Kidney glomerular epithelial cell (primary cell): ENCODE results near the gene NTF4.
A peak's percentile ranks its signal among the peaks of the same experiment; 100 is the strongest.
"Not testable (repeated sequence)": the region's sequence is repeated elsewhere in the genome, so short reads cannot be mapped to it uniquely, and the experiment has no call there.

Experiments
- DNase-seq: peaks from one replicate; lab custom pipeline; 2025; lab: John Stamatoyannopoulos, UW

NTF4 gene

DNA sequence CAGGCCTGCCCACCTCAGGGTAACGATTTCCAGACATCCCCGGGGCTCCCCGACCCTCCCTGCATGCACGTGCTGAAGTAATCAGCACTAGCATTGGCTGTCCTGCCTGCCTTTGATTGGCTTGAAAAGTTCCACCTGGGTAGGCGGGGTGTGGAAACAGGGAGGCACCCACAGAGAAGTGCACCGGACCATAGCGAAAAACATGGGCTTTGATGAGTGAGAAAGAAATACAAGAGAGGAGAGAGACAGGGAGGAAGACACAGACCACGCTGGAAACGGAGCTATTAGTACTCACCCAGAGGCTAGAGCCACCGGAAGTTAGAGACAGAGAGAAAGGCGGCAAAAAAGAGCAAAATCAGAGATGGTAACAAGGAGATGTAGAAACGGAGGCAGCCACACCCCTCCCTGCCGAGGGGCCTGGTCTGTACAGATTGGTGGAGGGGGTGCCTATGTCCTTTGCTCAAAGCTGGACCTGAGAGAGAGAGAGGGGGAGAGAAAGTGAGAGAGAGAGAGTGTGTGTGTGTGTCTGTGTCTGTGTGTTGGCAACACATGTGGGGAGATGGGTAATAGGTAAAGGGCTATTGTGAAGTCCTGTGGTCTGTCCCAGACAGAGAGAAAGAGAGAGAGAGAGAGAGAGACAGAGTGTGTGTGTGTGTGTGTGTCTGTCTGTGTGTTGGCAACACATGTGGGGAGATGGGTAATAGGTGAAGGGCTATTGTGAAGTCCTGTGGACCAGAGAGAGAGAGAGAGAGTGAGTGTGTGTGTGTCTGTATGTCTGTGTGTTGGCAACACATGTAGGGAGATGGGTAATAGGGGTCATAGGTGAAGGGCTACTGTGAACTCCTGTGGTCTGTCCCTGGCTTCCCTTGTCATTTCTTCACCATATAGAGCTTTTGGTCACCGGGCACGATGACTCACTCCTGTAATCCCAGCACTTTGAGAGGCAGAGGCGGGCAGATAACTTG is 43.4 kb downstream of the NTF4 start:
- peak; percentile 42 for DNase-seq

DNA sequence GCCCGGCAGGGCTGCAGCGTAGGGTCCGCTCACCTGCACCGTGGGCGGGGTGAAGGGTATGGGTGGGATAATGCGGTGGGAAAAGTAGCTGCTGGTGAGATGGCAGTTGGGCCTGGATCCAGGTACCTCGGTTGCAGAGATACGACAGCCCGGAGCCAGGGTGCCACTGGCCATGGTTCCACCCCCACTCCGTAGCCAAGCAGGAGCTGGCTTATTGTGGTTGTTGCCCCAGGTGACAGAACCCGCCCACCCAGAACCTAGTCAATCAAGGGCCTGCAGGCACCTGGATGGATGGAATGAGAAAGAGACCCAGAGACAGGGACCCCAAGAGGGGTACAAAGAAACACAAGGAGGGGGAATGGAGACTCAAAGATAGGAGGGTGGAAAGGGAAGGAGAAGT is 44.3 kb downstream of the NTF4 start:
- no peak for DNase-seq

- no peak for DNase-seq
Measured at GRCh38 chr19:49019242-49019932, 45.2 kb downstream of the NTF4 start.

DNA sequence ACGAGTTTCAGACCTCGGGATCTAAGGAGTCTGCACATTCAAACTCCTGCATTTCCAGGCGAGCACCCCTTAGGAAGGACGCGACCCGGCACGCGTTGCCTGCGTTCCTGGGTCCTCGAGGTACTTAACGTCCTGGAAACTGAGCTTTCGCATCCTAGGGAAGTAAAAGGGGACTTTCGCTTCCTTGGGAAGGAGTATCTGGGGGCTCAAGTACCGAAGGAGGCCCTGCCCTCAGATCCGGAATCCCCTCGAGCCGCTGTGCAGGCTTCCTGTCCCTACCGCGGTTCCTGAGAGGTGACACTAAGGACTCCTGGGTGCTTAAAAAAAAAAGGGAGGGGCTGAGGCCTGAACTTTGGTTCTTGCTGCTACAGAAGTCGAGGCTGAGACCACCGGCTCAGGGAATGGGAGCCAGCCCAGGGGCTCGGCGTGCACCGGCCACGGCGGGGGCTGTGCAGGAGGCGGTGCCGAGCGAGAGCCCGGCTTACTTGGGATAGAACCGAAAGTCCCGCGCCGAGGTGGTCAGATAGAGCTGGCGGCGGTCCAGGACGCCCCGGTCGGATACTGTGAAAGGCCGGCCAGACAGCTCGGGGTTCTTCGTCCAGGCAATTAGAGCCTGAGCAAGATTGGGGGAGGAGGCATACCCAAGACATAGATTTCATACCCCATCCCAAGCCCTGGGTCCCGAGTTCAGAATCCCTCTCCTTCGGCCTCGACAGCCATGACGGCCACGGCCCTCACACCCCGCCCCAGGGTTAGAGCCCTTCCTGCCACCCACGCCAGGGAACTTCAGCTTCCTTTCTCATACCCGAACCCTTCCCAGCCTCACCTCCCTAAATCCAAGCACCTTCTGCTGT is 46.0 kb downstream of the NTF4 start:
- not testable (repeated sequence) for DNase-seq

GRCh38 chr19:49017666-49018351 is 46.8 kb downstream of the NTF4 start:
- peak; percentile 21 for DNase-seq

- no peak for DNase-seq
Measured at GRCh38 chr19:49017041-49017665, 47.5 kb downstream of the NTF4 start, which contains the start of gene LHB. Gene LHB (minus strand): TSS chr19:49017091. CDS start chr19:49017081, 10 bp downstream.

- DNase-seq = no peak
Measured at GRCh38 chr19:49016067-49016839, 48.4 kb downstream of the NTF4 start.

- DNase-seq = no peak
Measured at GRCh38 chr19:49014870-49015255, 49.8 kb downstream of the NTF4 start.

DNA sequence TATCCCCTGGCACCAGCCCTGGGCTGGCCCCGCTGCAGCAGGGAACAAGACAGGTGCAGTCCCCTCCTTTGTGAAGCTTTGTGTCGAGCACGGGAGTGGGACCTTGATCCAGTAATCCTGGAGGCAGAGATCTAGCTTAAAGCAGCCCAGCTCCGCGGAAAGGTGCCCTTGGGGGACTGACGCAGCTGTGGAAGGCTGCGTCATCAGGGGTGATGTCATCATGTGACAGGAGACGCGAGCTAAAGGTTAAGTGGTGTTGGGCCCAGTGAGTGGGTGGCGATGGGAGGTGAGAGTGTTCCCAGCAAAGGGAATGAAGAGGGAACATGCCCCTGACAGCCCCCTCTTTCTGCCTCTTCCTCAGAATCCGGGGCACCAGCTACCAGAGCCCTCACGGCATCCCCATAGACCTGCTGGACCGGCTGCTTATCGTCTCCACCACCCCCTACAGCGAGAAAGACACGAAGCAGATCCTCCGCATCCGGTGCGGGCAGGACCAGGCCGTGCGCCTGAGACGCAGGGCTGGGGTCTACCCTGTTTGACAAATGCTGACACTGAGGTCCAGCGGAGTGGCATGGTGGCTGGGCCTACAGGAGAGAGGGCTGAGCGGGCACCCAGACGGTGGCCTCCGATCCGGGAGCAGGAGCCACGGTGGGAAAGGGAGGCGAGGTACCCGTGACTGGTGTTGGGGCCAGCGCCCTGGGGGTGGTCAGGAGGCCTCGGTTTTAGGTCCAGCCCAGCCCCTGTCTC is 50.3 kb downstream of the NTF4 start:
- DNase-seq = no peak

- no peak for DNase-seq
Measured at GRCh38 chr19:49011194-49011593, 53.4 kb downstream of the NTF4 start.
